GM23338 (cell line): ENCODE data around the gene NFRKB. TPM values are rescaled to one million over a fixed set of nuclear protein-coding genes. Genes with fewer than 3 reads are reported as not detected.

Source experiments
- ATAC-seq: fragments of 200-7000 bp; cut with Tn5 transposase; 3 replicates; pipeline ENCODE4 v1.9.1; 2020
- DNase-seq: peaks from one replicate; pipeline ENCODE4 v3.0.0-alpha.2; 2015; ENCODE audit warnings: low spot score
- H2AFZ ChIP-seq: fragments of 200-600 bp; sonication (generic); 2 replicates; pipeline ENCODE4 v1.8.0; 2016; ENCODE audit warnings: antibody characterized with exemption, mild to moderate bottlenecking, moderate library complexity
- H3F3A ChIP-seq: fragments of 200-600 bp; sonication (generic); replicated peaks from 2 replicates; pipeline ENCODE4 v1.8.0; 2017; ENCODE audit warnings: antibody characterized with exemption, mixed run types, low read depth
- H3K27ac ChIP-seq: fragments of 200-600 bp; sonication (generic); 2 replicates; pipeline ENCODE4 v1.6.1; 2016; ENCODE audit warnings: low read depth
- H3K27me3 ChIP-seq: fragments of 200-600 bp; sonication (generic); 2 replicates; pipeline ENCODE4 v1.8.0; 2016; ENCODE audit warnings: mild to moderate bottlenecking, mixed run types, moderate library complexity; ENCODE audit not compliant: insufficient read depth
- H3K36me3 ChIP-seq: fragments of 200-600 bp; sonication (generic); 2 replicates; pipeline ENCODE4 v1.8.0; 2016; ENCODE audit warnings: mild to moderate bottlenecking; ENCODE audit not compliant: insufficient read depth
- H3K4me1 ChIP-seq: fragments of 200-600 bp; sonication (generic); 2 replicates; pipeline ENCODE4 v1.8.0; 2016; ENCODE audit warnings: mild to moderate bottlenecking, moderate library complexity; ENCODE audit not compliant: insufficient read depth
- H3K4me2 ChIP-seq: fragments of 200-600 bp; sonication (generic); 2 replicates; pipeline ENCODE4 v1.7.1; 2017; ENCODE audit warnings: mixed run types
- H3K4me3 ChIP-seq: fragments of 200-600 bp; sonication (generic); 2 replicates; pipeline ENCODE4 v1.6.1; 2016; ENCODE audit warnings: mixed run types
- H3K79me2 ChIP-seq: fragments of 200-600 bp; sonication (generic); replicated peaks from 2 replicates; pipeline ENCODE4 v1.8.0; 2017; ENCODE audit warnings: mild to moderate bottlenecking; ENCODE audit not compliant: insufficient read depth
- H3K9me2 ChIP-seq: fragments of 200-600 bp; sonication (generic); 2 replicates; pipeline ENCODE4 v1.8.0; 2017; ENCODE audit not compliant: insufficient read depth
- H4K20me1 ChIP-seq: fragments of 200-600 bp; sonication (generic); replicated peaks from 2 replicates; pipeline ENCODE4 v1.8.0; 2017; ENCODE audit warnings: mild to moderate bottlenecking; ENCODE audit not compliant: insufficient read depth
- H3K27ac Mint-ChIP-seq: 2 replicates; pipeline ENCODE4 v1.8.0; 2020; ENCODE audit warnings: inconsistent platforms, mild to moderate bottlenecking, moderate library complexity, mixed read lengths
- H3K27me3 Mint-ChIP-seq: 3 replicates; pipeline ENCODE4 v1.8.0; 2022; ENCODE audit warnings: low read depth, mild to moderate bottlenecking, moderate library complexity, mixed read lengths, inconsistent platforms; ENCODE audit not compliant: insufficient read depth, poor library complexity
- H3K36me3 Mint-ChIP-seq: 3 replicates; pipeline ENCODE4 v1.8.0; 2021; ENCODE audit warnings: low read depth, mild to moderate bottlenecking, inconsistent platforms, moderate library complexity, mixed read lengths
- H3K4me1 Mint-ChIP-seq: 3 replicates; pipeline ENCODE4 v1.8.0; 2020; ENCODE audit warnings: mild to moderate bottlenecking, inconsistent platforms, mixed read lengths
- H3K4me3 Mint-ChIP-seq: 3 replicates; pipeline ENCODE4 v1.8.0; 2021; ENCODE audit warnings: moderate library complexity, mild to moderate bottlenecking, inconsistent platforms, mixed read lengths
- H3K9me3 Mint-ChIP-seq: 3 replicates; pipeline ENCODE4 v1.8.0; 2020; ENCODE audit warnings: moderate library complexity, mild to moderate bottlenecking, inconsistent platforms, mixed read lengths
- CREB1 ChIP-seq: fragments of 250-450 bp; sonication (Bioruptor Pico); IDR thresholded peaks from 2 replicates; pipeline ENCODE4 v1.5.0; 2020; ENCODE audit warnings: low read depth, mild to moderate bottlenecking, moderate library complexity
- JUNB ChIP-seq: IDR thresholded peaks from one replicate; pipeline ENCODE4 v1.6.1; 2016; ENCODE audit warnings: antibody characterized with exemption; ENCODE audit not compliant: unreplicated experiment
- POLR2AphosphoS5 ChIP-seq: IDR thresholded peaks from 2 replicates; pipeline ENCODE4 v1.6.1; 2016; ENCODE audit warnings: antibody characterized with exemption, low read depth
- polyA plus RNA-seq: library from polyadenylated mRNA; unstranded; fragments of >200 nt; fragmentation: Nextera tagmentation; extraction: Ambion mirVana; gene quantifications from 2 replicates; pipeline ENCODE4 v1.2.1, GENCODE V29; 2016
- total RNA-seq: library from RNA; depleted of rRNA; stranded (reverse); fragments of >200 nt; shearing (Covaris generic); gene quantifications from 2 replicates; pipeline ENCODE4 v1.2.3, GENCODE V29; 2014
- TF ChIP-seq, protein P1 (sequence below): fragments of 250-450 bp; sonication (Bioruptor Pico); IDR thresholded peaks from 2 replicates; pipeline ENCODE4 v1.5.0; 2020; ENCODE audit warnings: mild to moderate bottlenecking, moderate library complexity
- TF ChIP-seq, protein P2 (sequence below), 2 experiments: fragments of 200-600 bp in 1 of 2; sonication (generic) in 1 of 2; conservative IDR thresholded peaks; 2 replicates each; pipeline versions ENCODE4 v1.5.1 to v1.6.1; 2016 to 2017; ENCODE audit warnings: antibody characterized with exemption in 2 of 2, low read depth in 2 of 2, mild to moderate bottlenecking in 2 of 2, moderate library complexity in 1 of 2

NFRKB gene
- total and polyA plus RNA-seq, 2 experiments from 2014 or later = 22.4 to 44.9 TPM

DNA sequence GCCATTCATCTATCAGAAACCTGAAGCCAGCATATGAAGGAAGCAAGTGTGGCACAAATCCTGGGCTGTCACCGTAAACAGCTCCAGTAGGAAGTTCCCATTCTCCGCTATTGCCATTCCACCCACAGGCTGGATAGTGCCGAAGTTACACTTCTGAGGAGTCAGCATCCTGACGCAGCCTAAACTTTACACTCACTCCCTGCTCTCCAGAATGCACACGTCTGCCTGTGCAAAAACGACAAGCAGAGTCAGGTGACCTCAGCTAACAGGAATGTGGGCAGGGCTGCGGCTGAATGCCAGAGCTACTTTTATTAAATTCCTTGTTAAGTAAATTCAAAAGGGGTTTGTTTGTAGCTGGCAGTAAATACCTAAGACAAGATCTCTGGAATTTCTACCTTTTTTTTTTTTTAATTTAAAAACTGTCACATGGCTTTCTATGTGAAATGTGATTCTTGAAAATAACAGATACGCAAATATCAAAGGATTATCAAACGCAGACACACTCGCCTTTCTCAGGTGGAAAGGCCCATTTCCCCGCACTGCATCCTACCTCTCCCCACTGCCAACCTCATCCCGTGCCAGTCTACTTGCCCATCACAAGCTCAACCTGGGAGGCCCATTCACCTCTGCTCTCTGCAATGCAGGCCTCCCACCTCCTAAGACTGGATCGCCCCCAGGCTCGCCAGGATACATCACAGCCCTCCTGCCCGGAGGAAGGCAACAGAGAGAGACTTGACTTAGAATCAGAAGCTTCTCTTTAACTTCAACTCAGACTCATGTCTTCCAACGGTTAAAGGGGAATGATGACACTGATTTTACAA lies 33.5 kb downstream of the NFRKB start (continued):
- TF ChIP-seq, protein P1, sequence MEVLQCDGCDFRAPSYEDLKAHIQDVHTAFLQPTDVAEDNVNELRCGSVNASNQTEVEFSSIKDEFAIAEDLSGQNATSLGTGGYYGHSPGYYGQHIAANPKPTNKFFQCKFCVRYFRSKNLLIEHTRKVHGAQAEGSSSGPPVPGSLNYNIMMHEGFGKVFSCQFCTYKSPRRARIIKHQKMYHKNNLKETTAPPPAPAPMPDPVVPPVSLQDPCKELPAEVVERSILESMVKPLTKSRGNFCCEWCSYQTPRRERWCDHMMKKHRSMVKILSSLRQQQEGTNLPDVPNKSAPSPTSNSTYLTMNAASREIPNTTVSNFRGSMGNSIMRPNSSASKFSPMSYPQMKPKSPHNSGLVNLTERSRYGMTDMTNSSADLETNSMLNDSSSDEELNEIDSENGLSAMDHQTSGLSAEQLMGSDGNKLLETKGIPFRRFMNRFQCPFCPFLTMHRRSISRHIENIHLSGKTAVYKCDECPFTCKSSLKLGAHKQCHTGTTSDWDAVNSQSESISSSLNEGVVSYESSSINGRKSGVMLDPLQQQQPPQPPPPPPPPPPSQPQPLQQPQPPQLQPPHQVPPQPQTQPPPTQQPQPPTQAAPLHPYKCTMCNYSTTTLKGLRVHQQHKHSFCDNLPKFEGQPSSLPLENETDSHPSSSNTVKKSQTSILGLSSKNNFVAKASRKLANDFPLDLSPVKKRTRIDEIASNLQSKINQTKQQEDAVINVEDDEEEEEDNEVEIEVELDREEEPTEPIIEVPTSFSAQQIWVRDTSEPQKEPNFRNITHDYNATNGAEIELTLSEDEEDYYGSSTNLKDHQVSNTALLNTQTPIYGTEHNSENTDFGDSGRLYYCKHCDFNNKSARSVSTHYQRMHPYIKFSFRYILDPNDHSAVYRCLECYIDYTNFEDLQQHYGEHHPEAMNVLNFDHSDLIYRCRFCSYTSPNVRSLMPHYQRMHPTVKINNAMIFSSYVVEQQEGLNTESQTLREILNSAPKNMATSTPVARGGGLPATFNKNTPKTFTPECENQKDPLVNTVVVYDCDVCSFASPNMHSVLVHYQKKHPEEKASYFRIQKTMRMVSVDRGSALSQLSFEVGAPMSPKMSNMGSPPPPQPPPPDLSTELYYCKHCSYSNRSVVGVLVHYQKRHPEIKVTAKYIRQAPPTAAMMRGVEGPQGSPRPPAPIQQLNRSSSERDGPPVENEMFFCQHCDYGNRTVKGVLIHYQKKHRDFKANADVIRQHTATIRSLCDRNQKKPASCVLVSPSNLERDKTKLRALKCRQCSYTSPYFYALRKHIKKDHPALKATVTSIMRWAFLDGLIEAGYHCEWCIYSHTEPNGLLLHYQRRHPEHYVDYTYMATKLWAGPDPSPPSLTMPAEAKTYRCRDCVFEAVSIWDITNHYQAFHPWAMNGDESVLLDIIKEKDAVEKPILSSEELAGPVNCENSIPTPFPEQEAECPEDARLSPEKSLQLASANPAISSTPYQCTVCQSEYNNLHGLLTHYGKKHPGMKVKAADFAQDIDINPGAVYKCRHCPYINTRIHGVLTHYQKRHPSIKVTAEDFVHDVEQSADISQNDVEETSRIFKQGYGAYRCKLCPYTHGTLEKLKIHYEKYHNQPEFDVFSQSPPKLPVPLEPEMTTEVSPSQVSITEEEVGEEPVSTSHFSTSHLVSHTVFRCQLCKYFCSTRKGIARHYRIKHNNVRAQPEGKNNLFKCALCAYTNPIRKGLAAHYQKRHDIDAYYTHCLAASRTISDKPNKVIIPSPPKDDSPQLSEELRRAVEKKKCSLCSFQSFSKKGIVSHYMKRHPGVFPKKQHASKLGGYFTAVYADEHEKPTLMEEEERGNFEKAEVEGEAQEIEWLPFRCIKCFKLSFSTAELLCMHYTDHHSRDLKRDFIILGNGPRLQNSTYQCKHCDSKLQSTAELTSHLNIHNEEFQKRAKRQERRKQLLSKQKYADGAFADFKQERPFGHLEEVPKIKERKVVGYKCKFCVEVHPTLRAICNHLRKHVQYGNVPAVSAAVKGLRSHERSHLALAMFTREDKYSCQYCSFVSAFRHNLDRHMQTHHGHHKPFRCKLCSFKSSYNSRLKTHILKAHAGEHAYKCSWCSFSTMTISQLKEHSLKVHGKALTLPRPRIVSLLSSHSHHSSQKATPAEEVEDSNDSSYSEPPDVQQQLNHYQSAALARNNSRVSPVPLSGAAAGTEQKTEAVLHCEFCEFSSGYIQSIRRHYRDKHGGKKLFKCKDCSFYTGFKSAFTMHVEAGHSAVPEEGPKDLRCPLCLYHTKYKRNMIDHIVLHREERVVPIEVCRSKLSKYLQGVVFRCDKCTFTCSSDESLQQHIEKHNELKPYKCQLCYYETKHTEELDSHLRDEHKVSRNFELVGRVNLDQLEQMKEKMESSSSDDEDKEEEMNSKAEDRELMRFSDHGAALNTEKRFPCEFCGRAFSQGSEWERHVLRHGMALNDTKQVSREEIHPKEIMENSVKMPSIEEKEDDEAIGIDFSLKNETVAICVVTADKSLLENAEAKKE (CRISPR knock-in tag) = no peak
- TF ChIP-seq, protein P2, sequence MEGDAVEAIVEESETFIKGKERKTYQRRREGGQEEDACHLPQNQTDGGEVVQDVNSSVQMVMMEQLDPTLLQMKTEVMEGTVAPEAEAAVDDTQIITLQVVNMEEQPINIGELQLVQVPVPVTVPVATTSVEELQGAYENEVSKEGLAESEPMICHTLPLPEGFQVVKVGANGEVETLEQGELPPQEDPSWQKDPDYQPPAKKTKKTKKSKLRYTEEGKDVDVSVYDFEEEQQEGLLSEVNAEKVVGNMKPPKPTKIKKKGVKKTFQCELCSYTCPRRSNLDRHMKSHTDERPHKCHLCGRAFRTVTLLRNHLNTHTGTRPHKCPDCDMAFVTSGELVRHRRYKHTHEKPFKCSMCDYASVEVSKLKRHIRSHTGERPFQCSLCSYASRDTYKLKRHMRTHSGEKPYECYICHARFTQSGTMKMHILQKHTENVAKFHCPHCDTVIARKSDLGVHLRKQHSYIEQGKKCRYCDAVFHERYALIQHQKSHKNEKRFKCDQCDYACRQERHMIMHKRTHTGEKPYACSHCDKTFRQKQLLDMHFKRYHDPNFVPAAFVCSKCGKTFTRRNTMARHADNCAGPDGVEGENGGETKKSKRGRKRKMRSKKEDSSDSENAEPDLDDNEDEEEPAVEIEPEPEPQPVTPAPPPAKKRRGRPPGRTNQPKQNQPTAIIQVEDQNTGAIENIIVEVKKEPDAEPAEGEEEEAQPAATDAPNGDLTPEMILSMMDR (conservative IDR thresholded peaks at IDR 0.05; ENCODE audit: low read depth in 2 of 2) = no peak

DNA sequence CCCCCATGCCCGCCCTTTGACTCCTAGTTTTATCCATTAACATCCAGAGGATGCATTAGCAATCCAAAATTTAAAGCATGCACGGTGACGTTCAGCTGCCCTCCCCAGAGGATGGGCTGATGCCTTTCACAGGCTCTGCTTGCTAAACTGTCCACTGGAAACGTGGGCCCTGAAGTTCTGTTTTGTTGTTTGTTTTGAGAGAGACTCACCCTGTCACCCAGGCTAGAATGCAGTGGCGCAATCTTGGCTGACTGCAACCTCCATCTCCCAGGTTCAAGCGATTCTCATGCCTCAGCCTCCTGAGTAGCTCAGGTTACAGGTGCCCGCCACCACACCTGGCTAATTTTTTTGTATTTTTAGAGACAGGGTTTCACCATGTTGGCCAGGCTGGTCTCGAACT lies 39.3 kb downstream of the NFRKB start:
- no peak overlapping the region for H3K27ac Mint-ChIP-seq
- Histone ChIP-seq H3K9me2 (no peaks in the 10 kb centered on the region), H3F3A (no peaks in the 10 kb centered on the region), H4K20me1 (0 out of 2 replicates have a peak, but pooled peaks cover 5% of the 10 kb centered on the region), H3K27me3 (no peaks in the 10 kb centered on the region), H2AFZ (no peak overlapping the region), H3K4me3 (no peak overlapping the region), H3K4me2 (no peak overlapping the region), H3K27ac (no peak overlapping the region), H3K36me3 (no peaks in the 10 kb centered on the region), H3K4me1 (no peaks in the 10 kb centered on the region), H3K79me2 (no peaks in the 10 kb centered on the region)
- H3K4me1 Mint-ChIP-seq = 0 out of 3 replicates have a peak, but pooled peaks cover 2% of the 10 kb centered on the region
- no peak overlapping the region for H3K4me3 Mint-ChIP-seq
- ATAC-seq = no peak
- DNase-seq = no peak
- H3K9me3 Mint-ChIP-seq = no peaks in the 10 kb centered on the region
- peaks cover 5% of the 10 kb centered on the region for H3K27me3 Mint-ChIP-seq
- peaks cover 3% of the 10 kb centered on the region; the same call in 2 of the 3 replicates for H3K36me3 Mint-ChIP-seq
- TF ChIP-seq CREB1 (CRISPR knock-in tag) (no peak), JUNB (no peak), POLR2AphosphoS5 (no peak)
- TF ChIP-seq, protein P1 (CRISPR knock-in tag) = no peak
